Neutrophil (primary cell): Measurements from ENCODE around the gene SH3RF3.

Source experiments
- H3K27ac ChIP-seq: fragments of 200-600 bp; sonication (generic); 2 replicates; pipeline ENCODE4 v1.5.1; 2016; ENCODE audit warnings: mild to moderate bottlenecking, moderate library complexity
- H3K27me3 ChIP-seq: fragments of 200-600 bp; sonication (generic); 2 replicates; pipeline ENCODE4 v1.6.0; 2016; ENCODE audit warnings: mild to moderate bottlenecking
- H3K36me3 ChIP-seq: fragments of 200-600 bp; sonication (generic); 2 replicates; pipeline ENCODE4 v1.5.1; 2017
- H3K4me1 ChIP-seq, 2 experiments: fragments of 200-600 bp in 1 of 2; sonication (generic) in 1 of 2; 1 replicate in 1 of 2; 2 replicates in 1 of 2; pipeline versions ENCODE4 v1.5.1 to v1.6.1; 2013 to 2016; ENCODE audit warnings: low read depth in 1 of 2, low read length in 1 of 2, mild to moderate bottlenecking in 1 of 2, moderate library complexity in 1 of 2; ENCODE audit not compliant: control insufficient read depth in 1 of 2, insufficient read depth in 1 of 2
- H3K4me3 ChIP-seq, 2 experiments: fragments of 200-600 bp in 1 of 2; sonication (generic) in 1 of 2; 1 replicate in 1 of 2; 2 replicates in 1 of 2; pipeline ENCODE4 v1.5.1; 2013 to 2016; ENCODE audit warnings: low read depth in 1 of 2, low read length in 1 of 2, mild to moderate bottlenecking in 1 of 2, moderate library complexity in 1 of 2
- H3K9me3 ChIP-seq: fragments of 200-600 bp; sonication (generic); 2 replicates; pipeline ENCODE4 v1.5.1; 2016
- TF ChIP-seq, protein P1 (sequence below): fragments of 200-600 bp; sonication (generic); IDR thresholded peaks from 2 replicates; pipeline ENCODE4 v1.5.1; 2016; ENCODE audit warnings: antibody characterized with exemption

Gene SH3RF3

DNA sequence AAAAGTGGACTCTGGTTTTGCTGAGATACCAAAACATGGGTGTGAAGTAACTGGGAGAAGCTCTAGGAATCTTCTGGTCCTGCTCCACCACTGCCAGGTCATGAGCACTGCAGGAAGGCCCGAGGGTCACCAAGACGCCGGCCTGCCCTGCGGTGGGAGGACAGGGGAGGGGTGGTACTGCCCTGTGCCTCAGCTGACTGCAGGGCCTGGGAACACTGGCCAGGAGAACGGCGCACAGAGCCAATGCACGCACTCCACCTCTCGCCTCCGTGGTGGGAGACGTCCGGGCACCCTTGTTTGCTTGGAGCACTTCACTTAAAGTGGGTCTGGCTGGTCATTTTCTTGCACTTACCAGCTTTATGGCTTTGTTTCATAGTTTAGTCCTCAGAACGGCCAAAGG lies 153.4 kb downstream of the SH3RF3 start:
- Histone ChIP-seq H3K27ac (no peak overlapping the region), H3K9me3 (no peaks in the 10 kb centered on the region), H3K4me3 (no peak overlapping the region), H3K36me3 (no peaks in the 10 kb centered on the region), H3K4me1 (peaks cover 0 to 4% of the 10 kb centered on the region in 2 experiments), H3K27me3 (no peaks in the 10 kb centered on the region)
- TF ChIP-seq, protein P1, sequence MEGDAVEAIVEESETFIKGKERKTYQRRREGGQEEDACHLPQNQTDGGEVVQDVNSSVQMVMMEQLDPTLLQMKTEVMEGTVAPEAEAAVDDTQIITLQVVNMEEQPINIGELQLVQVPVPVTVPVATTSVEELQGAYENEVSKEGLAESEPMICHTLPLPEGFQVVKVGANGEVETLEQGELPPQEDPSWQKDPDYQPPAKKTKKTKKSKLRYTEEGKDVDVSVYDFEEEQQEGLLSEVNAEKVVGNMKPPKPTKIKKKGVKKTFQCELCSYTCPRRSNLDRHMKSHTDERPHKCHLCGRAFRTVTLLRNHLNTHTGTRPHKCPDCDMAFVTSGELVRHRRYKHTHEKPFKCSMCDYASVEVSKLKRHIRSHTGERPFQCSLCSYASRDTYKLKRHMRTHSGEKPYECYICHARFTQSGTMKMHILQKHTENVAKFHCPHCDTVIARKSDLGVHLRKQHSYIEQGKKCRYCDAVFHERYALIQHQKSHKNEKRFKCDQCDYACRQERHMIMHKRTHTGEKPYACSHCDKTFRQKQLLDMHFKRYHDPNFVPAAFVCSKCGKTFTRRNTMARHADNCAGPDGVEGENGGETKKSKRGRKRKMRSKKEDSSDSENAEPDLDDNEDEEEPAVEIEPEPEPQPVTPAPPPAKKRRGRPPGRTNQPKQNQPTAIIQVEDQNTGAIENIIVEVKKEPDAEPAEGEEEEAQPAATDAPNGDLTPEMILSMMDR = no peak

DNA sequence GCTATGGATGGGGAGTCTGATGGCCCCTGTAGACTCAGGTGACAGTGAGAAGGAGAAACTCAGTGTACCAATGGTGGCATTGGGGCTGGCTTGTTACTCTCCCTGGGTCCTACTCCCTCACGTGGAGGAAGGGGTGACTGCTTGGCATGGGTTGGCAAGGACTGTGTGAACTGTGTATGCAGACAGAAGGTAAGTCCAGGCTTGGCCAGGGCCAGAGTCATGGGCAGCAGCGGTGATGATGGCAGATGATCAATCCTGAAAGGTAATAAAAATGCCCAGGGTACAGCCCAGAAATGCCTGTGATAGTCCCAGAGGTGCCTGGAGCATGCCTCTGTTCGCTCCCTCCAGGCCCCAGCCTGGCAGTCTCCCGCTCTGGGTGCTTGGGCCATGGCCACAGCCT lies 153.9 kb downstream of the SH3RF3 start:
- H3K27ac ChIP-seq = no peak overlapping the region
- no peak overlapping the region for H3K4me3 ChIP-seq
- no peaks in the 10 kb centered on the region for H3K9me3 ChIP-seq
- H3K27me3 ChIP-seq = no peaks in the 10 kb centered on the region
- TF ChIP-seq, protein P1 = no peak
- H3K4me1 ChIP-seq = peaks cover 0 to 4% of the 10 kb centered on the region in 2 experiments
- H3K36me3 ChIP-seq = no peaks in the 10 kb centered on the region

DNA sequence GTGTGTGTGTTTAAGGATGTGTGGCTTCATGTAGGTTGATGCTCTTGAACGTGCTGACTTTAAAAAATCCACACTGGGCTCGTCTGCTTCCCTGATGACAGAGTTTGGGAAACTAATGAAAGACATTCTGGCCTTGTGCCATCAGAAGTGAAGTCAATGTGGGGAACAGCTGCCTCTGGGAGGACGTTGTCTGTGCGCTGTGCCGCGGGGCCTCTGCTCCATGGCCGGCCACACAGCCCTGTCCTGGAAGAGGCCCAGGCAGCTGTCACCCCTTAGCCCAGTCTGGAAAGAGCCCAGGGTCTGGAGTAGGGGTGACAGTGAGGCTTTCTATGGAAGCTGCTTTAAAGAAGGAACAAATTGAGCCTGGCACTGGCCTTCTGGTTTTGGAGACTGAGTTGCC lies 155.8 kb downstream of the SH3RF3 start:
- Histone ChIP-seq H3K4me1 (peaks cover 0 to 4% of the 10 kb centered on the region in 2 experiments), H3K36me3 (no peaks in the 10 kb centered on the region), H3K27me3 (no peaks in the 10 kb centered on the region), H3K27ac (peak overlapping the region; percentile 45), H3K4me3 (no peak overlapping the region), H3K9me3 (no peaks in the 10 kb centered on the region)
- TF ChIP-seq, protein P1 = no peak

DNA sequence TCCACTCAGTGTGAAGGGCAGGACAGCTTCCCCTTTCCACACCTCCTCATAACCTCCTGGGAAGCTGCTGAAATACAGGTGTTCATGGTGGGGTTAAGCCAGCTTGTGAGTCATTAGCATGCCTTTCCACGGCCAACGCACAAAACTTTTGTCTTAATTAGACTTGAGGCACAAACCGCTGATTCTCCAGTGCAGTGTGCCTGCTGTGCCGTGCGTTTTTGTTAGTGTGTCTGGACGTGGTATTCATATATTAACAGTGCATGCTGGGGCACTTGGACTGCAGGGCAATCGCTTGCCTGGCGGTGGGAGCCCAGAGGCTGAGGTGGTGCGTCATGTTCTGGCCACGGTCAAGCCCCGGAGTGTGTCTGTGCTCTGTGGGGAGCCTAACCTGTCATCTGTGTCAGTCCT lies 156.2 kb downstream of the SH3RF3 start:
- peaks cover 0 to 4% of the 10 kb centered on the region in 2 experiments for H3K4me1 ChIP-seq
- no peaks in the 10 kb centered on the region for H3K27me3 ChIP-seq
- no peak overlapping the region for H3K4me3 ChIP-seq
- H3K9me3 ChIP-seq = no peaks in the 10 kb centered on the region
- H3K27ac ChIP-seq = peak overlapping the region; percentile 45
- no peaks in the 10 kb centered on the region for H3K36me3 ChIP-seq
- TF ChIP-seq, protein P1 = no peak

DNA sequence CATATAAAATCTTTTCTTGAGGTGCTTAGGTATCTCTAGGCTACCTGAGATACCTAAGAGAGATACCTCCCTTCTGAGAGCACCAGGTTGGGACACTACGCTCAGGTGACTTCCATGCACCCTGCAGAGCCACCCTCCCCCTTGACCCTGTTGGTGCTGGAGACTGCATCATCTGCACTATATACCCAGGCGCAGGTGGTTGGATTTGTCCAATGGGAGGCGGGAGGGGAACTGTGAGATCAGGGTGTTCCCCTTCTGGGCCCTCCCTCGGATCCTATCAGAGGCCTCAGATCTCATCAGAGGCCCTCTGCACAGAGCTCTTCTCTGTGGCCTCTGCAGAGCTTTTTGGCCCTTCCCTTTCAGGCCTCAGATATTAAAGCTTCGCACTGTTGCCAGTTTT lies 158.4 kb downstream of the SH3RF3 start:
- Histone ChIP-seq H3K4me3 (no peak overlapping the region), H3K27me3 (no peaks in the 10 kb centered on the region), H3K4me1 (no peaks in the 10 kb centered on the region), H3K9me3 (no peaks in the 10 kb centered on the region), H3K27ac (no peak overlapping the region), H3K36me3 (no peaks in the 10 kb centered on the region)
- TF ChIP-seq, protein P1 = no peak

DNA sequence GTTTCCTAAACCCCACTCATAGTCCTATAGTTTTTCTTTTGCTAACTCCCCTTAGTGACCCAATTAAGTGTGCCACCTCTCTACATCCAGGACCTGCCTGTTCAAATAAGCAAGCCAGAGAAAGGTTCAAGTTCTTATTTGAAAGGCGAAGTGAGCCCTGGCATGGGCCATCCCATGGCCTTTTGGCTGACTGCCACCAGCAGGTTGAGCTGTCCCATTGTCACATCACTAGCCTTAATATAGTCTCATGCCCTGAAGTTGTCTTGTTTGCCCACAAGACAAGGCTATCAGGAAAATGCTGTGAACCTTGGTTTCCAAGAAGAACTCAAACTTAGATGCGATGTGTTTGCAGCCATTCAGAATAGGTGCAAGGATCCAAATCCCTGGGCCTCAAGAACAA lies 158.8 kb downstream of the SH3RF3 start:
- Histone ChIP-seq H3K36me3 (no peaks in the 10 kb centered on the region), H3K9me3 (no peaks in the 10 kb centered on the region), H3K4me1 (no peaks in the 10 kb centered on the region), H3K27ac (no peak overlapping the region), H3K27me3 (no peaks in the 10 kb centered on the region), H3K4me3 (no peak overlapping the region)
- TF ChIP-seq, protein P1 = no peak
